Neutrophil (primary cell): ENCODE data around the gene MSI2.

Source experiments
- H3K27ac ChIP-seq: fragments of 200-600 bp; sonication (generic); 2 replicates; pipeline ENCODE4 v1.5.1; 2016; ENCODE audit warnings: mild to moderate bottlenecking, moderate library complexity
- H3K27me3 ChIP-seq: fragments of 200-600 bp; sonication (generic); 2 replicates; pipeline ENCODE4 v1.6.0; 2016; ENCODE audit warnings: mild to moderate bottlenecking
- H3K36me3 ChIP-seq: fragments of 200-600 bp; sonication (generic); 2 replicates; pipeline ENCODE4 v1.5.1; 2017
- H3K4me1 ChIP-seq, 2 experiments: fragments of 200-600 bp in 1 of 2; sonication (generic) in 1 of 2; 1 replicate in 1 of 2; 2 replicates in 1 of 2; pipeline versions ENCODE4 v1.5.1 to v1.6.1; 2013 to 2016; ENCODE audit warnings: low read depth in 1 of 2, low read length in 1 of 2, mild to moderate bottlenecking in 1 of 2, moderate library complexity in 1 of 2; ENCODE audit not compliant: control insufficient read depth in 1 of 2, insufficient read depth in 1 of 2
- H3K4me3 ChIP-seq, 2 experiments: fragments of 200-600 bp in 1 of 2; sonication (generic) in 1 of 2; 1 replicate in 1 of 2; 2 replicates in 1 of 2; pipeline ENCODE4 v1.5.1; 2013 to 2016; ENCODE audit warnings: low read depth in 1 of 2, low read length in 1 of 2, mild to moderate bottlenecking in 1 of 2, moderate library complexity in 1 of 2
- H3K9me3 ChIP-seq: fragments of 200-600 bp; sonication (generic); 2 replicates; pipeline ENCODE4 v1.5.1; 2016
- CTCF ChIP-seq: fragments of 200-600 bp; sonication (generic); IDR thresholded peaks from 2 replicates; pipeline ENCODE4 v1.5.1; 2016; ENCODE audit warnings: antibody characterized with exemption

Gene MSI2

GRCh38 chr17:57605675-57606105 is 349.4 kb downstream of the MSI2 start:
- Histone ChIP-seq H3K27me3 (no peaks in the 10 kb centered on the region), H3K4me3 (no peak overlapping the region), H3K36me3 (no peaks in the 10 kb centered on the region), H3K9me3 (no peaks in the 10 kb centered on the region), H3K27ac (no peak overlapping the region), H3K4me1 (peaks cover 5 to 14% of the 10 kb centered on the region in 2 experiments)
- no peak for TF ChIP-seq CTCF

DNA sequence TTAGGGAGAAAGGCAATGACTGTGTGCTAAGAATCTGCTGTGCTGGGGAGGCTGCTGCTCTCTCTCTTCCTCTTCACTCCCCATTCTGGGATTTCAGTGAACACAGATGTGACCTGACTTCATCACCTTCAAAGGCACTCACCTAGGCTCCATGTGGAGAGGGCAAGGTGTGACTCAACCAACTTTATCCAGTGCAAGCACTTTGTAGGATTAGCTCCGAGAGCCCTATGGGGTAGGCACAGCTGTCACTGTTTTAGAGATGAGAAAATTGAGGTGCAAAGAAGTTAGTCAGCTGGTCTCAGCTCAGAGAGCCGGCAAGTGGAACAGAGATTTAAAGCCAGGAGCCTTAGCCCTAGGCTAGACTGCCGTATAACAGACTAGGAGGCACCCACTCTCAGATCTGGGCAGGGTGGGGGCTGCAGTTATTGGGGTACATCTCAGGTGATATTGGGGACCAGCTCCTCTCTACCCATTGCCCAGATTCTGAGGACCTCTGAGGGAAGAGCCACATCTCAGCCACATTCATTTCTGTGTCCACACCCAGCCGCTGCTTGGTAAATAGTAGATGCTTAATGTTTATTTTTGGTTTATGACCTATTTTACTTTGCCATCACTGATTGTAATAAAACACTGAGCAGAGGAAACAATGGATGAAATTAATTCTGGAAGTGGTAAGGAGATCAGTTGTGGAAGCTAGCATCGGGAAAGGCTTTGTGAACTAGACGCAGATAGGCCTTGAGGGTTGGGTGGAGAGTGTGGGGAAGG is 350.0 kb downstream of the MSI2 start:
- Histone ChIP-seq H3K27ac (no peak overlapping the region), H3K9me3 (no peaks in the 10 kb centered on the region), H3K4me3 (no peak overlapping the region), H3K27me3 (no peaks in the 10 kb centered on the region), H3K4me1 (peaks cover 5 to 12% of the 10 kb centered on the region in 2 experiments), H3K36me3 (no peaks in the 10 kb centered on the region)
- no peak for TF ChIP-seq CTCF

DNA sequence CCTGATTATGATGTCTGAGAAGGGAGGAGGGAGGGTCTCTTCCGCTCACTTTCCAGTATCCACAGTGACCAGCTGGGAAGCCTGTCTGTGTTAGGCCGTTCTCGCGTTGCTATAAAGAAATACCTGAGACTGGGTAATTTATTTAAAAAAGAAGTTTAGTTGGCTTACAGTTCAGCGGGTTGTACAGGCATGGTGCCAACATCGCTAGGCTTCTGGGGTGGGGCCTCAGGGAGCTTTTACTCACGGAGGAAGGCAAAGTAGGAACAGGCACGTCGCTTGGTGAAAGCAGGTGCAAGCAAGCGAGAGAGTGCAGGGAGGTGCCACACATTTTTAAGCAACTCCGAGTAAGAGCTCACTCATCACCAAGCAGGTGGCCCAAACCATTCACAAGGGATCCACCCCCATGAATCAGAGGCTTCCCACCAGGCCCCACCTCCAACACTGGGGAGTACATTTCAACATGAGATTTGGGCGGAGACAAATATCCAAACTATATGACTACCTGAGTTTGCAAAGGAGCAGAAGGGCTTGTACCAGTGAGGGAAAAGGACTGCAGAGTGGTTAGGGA is 351.3 kb downstream of the MSI2 start:
- Histone ChIP-seq H3K4me1 (peaks cover 5 to 12% of the 10 kb centered on the region in 2 experiments), H3K4me3 (no peak overlapping the region), H3K27ac (no peak overlapping the region), H3K27me3 (no peaks in the 10 kb centered on the region), H3K36me3 (no peaks in the 10 kb centered on the region), H3K9me3 (no peaks in the 10 kb centered on the region)
- no peak for TF ChIP-seq CTCF

DNA sequence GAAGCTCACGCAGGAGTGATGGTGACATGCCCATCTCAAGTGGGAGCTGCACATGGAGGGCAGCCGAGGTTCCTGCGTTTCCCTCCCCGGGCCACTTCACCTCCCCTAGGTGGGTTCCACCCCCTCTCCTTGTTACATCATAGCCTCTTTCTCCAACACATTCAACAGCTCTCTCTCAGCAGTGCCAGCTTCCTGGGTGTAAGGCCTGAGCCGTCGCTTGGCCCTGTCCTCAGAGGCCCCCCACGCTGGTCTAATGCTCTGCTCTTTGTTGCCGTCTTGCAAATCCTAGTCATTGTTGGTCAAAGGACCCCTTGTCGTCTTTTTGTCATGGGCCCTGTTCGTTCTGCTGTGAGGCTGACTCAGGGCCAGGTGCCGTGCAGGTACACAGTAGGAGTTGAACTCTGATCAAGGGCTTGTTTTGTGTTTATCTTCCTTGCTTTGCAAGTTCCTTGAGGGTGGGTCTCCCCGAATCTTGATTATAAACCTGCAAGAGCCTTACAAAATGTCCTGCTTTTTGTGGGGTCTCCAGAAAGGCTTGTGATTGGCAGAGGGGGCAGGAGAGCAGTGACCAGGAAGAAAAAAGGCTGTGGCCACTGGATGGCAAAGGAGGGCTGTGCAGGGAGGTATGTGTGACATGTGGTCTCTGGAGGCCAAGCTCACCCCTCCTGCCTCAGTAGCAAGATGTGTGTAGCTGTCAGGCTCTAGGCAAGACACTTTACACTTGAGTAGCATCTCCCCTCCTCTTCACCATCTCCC is 352.2 kb downstream of the MSI2 start:
- no peak overlapping the region for H3K4me3 ChIP-seq
- H3K27ac ChIP-seq, result no peak overlapping the region
- H3K4me1 ChIP-seq, result peaks cover 5 to 10% of the 10 kb centered on the region in 2 experiments
- no peaks in the 10 kb centered on the region for H3K9me3 ChIP-seq
- TF ChIP-seq CTCF, result no peak
- H3K36me3 ChIP-seq, result no peaks in the 10 kb centered on the region
- H3K27me3 ChIP-seq, result no peaks in the 10 kb centered on the region

DNA sequence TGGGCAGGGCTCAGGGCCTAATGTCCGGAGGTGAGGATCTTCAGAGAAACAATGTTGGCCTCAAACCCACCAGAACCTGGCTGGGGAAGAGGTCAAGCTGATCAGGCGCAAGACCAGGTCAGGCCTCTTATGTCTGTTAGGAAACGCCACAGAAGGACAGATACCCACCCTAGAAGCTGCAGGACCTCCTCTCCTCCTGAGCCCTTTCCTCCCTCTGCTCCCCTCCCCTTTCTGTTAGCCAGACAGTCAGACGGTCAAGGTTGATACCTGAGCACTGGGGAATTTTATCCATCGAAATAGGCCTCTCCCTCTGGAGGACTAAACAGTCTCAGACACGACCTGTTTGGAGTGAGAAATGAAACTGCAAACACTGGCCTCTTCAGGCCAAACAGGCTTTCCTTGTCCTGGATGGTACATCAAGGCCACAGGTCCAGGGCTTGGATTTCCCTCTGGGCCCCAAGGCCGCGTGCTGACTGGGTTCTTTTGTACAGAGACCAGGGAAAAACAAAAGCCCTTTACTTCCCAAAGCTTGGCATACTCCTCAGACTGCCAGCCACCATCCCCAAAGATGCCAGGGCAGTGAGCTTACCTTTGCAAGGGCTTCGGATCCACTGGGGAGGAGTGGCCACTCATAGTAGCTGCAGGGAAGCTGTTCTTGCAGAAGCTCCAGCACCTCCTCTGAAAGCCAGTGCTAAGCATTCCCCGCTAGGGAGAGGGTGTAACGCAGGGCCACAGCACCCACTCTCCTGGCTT is 353.0 kb downstream of the MSI2 start:
- H3K27ac ChIP-seq, result no peak overlapping the region
- no peak for TF ChIP-seq CTCF
- H3K27me3 ChIP-seq, result no peaks in the 10 kb centered on the region
- no peaks in the 10 kb centered on the region for H3K9me3 ChIP-seq
- H3K4me3 ChIP-seq, result no peak overlapping the region
- H3K36me3 ChIP-seq, result no peaks in the 10 kb centered on the region
- H3K4me1 ChIP-seq, result peaks cover 0 to 2% of the 10 kb centered on the region in 2 experiments
